GM19043 (cell line): ENCODE data around the gene BICD1.
A peak's percentile ranks its signal among the peaks of the same experiment; 100 is the strongest.

ENCODE experiments used
- ATAC-seq: cut with Tn5 transposase; IDR thresholded peaks from one replicate; pipeline ENCODE4 v1.9.1; 2021; ENCODE audit warnings: low read depth; ENCODE audit not compliant: unreplicated experiment

The BICD1 gene

GRCh38 chr12:32139064-32139421, 32.4 kb downstream of the BICD1 start:
- peak; percentile 89 for ATAC-seq

- ATAC-seq, result no peak
These were observed 34.2 kb downstream of the BICD1 start for GRCh38 chr12:32140877-32141276.

DNA sequence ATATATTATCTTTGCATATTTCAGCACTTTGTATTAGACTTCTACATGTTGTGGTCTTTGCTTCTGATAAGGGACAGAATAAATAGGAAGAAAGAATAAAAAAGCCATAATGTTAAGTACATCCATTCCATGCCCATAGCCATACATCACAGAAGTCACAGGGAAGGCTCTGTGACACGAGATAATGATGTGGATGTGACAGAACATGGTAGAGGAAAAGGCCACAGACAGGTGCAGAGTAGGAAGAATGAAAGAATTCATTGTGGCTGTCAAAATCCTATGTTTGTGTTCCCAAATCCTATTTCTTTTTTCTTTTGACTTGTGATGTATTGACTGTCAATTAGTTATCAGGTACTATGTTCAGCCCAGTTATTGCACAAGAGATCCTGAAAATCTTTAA, 38.4 kb downstream of the BICD1 start:
- no peak for ATAC-seq

- ATAC-seq, result peak; percentile 84
These were observed 39.6 kb downstream of the BICD1 start for GRCh38 chr12:32146074-32146873.

DNA sequence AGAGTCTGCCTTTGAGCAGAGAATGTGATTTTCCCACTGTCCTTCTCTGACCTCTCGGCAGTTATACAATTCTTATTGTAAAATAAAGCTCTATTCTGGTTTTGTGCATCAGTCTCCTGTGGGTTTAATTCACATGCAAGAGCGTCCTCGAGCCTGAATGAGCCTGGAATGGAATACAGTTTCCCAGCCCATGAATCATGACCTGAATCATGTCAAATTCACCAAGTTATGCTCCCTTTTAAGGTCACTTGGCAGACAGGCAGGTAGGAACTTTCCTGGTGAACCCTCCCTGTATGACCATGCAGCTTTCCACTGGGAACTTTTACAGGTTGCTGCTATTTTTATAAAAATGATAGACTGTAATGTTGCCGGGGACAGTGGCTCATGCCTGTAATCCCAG, 41.7 kb downstream of the BICD1 start:
- ATAC-seq, result no peak

DNA sequence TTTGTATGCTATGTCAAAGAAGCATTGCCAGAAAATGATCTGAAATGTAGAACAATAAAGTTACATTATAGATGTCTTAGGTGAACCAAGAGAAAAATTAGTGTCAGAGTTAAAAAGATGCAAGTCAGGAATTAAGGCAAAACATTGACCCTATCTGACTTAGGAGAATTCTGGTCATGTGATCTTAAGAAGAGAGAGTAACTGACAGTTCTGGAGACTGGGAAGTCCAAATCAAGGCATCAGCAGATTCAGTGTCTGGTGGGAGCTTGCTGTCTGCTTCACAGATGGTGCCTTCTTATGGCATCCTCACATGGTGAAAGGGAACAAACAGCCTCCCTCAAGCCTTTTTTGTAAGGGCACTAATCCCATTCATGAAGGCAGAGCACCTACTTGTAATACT, 42.8 kb downstream of the BICD1 start:
- no peak for ATAC-seq

GRCh38 chr12:32151086-32151485, 44.4 kb downstream of the BICD1 start:
- no peak for ATAC-seq

DNA sequence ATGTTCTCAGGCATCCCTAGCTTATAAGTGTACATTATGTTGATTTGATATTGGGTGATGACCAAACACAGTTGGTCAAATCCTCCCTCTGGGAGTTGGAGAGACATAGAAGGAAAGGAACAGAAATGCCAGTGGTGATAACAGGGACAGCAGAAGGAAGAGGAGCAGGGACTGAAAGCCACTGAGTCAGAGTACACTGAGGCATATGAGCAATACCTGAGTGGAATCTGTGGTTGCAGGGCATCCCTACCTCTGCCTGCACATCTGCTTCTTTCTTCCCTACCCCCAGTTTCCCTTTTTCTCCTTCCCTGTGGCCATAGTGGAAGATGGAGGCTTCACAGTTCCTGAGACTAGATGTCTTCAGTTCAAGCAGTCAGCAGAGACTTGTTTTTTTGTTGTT, 44.9 kb downstream of the BICD1 start:
- ATAC-seq, result no peak

- ATAC-seq, result no peak
These were observed 48.4 kb downstream of the BICD1 start for GRCh38 chr12:32155041-32155440.

GRCh38 chr12:32155961-32156529, 49.4 kb downstream of the BICD1 start:
- ATAC-seq, result no peak

- ATAC-seq, result no peak
These were observed 51.9 kb downstream of the BICD1 start for GRCh38 chr12:32158525-32158924.

DNA sequence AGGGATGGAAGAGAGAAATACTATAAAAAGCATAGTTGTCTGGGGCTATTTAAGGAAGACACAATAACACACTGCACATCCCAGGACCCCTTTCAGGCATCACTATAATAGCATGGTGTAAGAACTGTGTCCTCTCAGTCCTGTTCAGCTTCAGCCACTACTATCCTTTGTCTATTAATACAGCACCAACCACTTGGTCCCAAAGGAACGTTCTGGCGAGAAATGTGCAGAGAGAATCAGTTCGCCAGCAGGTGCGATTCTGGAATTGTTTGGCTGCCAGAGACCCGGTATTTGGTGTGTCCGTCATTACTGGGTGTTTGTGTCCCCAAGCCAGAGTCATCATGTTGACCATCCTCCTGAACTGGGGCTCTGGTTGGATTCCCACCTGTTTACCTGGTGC, 52.7 kb downstream of the BICD1 start:
- no peak for ATAC-seq

DNA sequence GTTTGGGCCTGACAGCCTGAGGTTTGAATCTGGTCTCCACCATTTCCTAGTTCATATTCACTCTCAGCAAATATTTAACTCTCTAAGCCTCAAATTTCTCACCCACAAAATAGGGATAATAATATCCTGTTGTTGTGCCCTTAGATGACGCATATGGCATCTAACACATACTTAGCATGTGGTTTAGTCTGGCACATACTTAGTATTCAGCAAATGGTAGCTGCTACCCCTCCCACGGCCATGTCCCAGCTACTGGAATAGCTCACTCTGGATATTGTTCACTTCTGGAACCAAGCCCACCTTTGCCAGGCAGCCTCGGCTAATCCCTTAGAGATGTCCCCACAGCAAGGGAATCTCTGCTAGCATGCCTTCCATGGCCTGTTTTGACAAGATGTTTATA, 53.3 kb downstream of the BICD1 start:
- ATAC-seq, result no peak

GRCh38 chr12:32161058-32161457, 54.4 kb downstream of the BICD1 start:
- no peak for ATAC-seq

DNA sequence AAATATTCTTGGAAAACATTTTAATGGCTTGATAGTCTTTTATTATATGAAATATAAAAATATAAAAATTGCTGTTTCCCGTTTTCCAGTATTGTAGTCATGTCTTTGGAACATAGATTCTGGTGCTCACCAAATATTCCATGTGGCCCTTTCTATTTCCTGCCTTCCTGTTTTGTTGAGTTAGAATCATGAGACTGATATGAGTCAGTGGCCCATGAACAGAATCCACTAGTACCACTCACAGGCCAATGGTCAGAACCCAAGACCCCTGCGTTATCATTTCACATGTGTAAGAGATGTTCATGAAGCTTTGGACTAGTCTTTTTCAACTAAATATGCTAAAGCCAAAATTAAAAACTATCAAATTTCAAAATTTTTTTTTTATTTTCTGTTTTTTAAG, 56.9 kb downstream of the BICD1 start:
- ATAC-seq, result no peak

GRCh38 chr12:32166510-32166909, 59.9 kb downstream of the BICD1 start:
- no peak for ATAC-seq

- ATAC-seq, result no peak
These were observed 63.9 kb downstream of the BICD1 start for GRCh38 chr12:32170437-32170998.

DNA sequence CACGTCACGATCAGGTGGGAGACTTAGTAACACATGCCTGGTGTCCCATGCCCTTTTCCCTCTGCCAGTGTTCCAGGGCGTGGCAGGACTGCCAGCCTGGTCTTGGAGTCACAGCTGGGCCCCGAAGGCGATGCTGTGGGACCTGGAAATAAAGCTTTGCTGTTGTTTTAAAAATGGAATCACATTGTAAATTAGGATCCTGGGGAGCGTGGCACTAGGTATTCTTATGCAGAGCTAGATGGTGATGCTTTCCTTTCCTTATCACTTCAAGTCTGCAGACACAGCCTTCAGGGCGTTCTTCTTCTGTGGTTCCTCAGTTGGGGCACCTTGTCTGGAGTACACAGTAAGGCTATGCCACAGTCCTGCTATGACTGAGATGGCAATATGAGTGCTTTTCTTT, 64.6 kb downstream of the BICD1 start:
- ATAC-seq, result no peak

DNA sequence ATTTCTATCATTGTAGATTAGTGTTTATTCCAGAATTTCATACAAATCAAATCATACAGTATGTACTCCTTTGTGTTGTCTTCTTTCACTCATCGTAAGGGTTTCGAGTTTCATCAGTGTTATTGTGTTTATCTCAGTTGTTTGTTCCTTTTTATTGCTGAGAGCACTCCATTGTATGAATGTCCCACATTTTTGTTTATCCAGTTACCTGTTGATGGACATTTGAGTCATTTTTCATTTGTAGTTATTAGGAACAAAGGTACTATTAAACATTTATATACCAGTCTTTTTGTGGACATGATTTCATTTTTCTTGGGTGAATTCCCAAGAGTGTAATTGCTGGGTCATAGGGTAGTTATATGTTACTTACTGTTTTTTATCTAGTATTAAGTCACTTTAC, 70.0 kb downstream of the BICD1 start:
- ATAC-seq, result no peak

- ATAC-seq, result no peak
These were observed 71.8 kb downstream of the BICD1 start for GRCh38 chr12:32178341-32179010.

DNA sequence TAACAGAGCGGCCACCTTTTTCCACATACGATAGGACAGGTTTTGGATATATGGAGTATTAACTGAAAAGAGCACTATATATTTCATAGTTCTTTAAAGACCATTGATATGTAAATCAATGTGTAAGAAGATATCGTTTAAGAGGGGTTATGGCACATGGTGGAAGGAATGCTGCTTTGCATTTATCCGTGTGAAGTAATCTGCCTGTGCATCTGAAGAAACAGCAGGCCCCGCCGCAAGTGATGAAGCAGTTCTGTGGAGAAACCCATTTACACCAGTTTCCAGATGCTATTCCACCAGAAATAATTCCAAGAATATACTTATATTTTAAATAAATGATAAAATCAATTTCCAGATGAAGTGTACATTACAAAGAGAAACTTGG, 72.4 kb downstream of the BICD1 start:
- ATAC-seq, result no peak
